Activated CD8-positive, alpha-beta T cell treated with anti-CD3 and anti-CD28 coated beads, Interleukin-2, amount 10 ng/mL, durations not matched to agents 7 days and 5 days (primary cell): ENCODE measurements around the gene ZFP3. TPM values are rescaled to one million over a fixed set of nuclear protein-coding genes. Genes with fewer than 3 reads are reported as not detected.
"Not testable (repeated sequence)": the region's sequence is repeated elsewhere in the genome, so short reads cannot be mapped to it uniquely, and the experiment has no call there.

Source experiments
- ATAC-seq: fragments of 150-1000 bp; cut with Tn5 transposase; one replicate; pipeline ENCODE4 v1.10.0; 2021; ENCODE audit warnings: moderate library complexity
- CTCF ChIA-PET: fragments of 350-600 bp; sonication (Branson Sonifier 250); formaldehyde crosslinking; loops from one replicate; lab custom pipeline; 2021; ENCODE audit warnings: antibody characterized with exemption; lab: Charles Lee
- POLR2A ChIA-PET: fragments of 350-600 bp; sonication (Branson Sonifier 250); formaldehyde crosslinking; loops from one replicate; lab custom pipeline; 2021; ENCODE audit warnings: antibody characterized with exemption; lab: Charles Lee
- DNase-seq: peaks from one replicate; pipeline ENCODE4 v3.0.0-alpha.2; 2020
- H3K27ac Mint-ChIP-seq: one replicate; pipeline ENCODE4 v1.8.0; 2021; ENCODE audit warnings: mild to moderate bottlenecking, mixed read lengths
- H3K27me3 Mint-ChIP-seq: one replicate; pipeline ENCODE4 v1.8.0; 2021; ENCODE audit warnings: low read depth, mixed read lengths
- H3K36me3 Mint-ChIP-seq: one replicate; pipeline ENCODE4 v1.8.0; 2021; ENCODE audit warnings: low read depth, mixed read lengths
- H3K4me1 Mint-ChIP-seq: one replicate; pipeline ENCODE4 v1.8.0; 2021; ENCODE audit warnings: low read depth, mixed read lengths
- H3K4me3 Mint-ChIP-seq: one replicate; pipeline ENCODE4 v1.8.0; 2021; ENCODE audit warnings: mild to moderate bottlenecking, mixed read lengths
- H3K9me3 Mint-ChIP-seq: one replicate; pipeline ENCODE4 v1.8.0; 2022; ENCODE audit warnings: mixed read lengths; ENCODE audit not compliant: insufficient read depth
- total RNA-seq, 2 experiments: library from RNA; stranded (reverse); gene quantifications; one replicate each; pipeline ENCODE4 v1.2.3, GENCODE V29; 2021

Gene ZFP3
- total RNA-seq, 2 experiments from 2014 or later, result 3.3 to 3.5 TPM

DNA sequence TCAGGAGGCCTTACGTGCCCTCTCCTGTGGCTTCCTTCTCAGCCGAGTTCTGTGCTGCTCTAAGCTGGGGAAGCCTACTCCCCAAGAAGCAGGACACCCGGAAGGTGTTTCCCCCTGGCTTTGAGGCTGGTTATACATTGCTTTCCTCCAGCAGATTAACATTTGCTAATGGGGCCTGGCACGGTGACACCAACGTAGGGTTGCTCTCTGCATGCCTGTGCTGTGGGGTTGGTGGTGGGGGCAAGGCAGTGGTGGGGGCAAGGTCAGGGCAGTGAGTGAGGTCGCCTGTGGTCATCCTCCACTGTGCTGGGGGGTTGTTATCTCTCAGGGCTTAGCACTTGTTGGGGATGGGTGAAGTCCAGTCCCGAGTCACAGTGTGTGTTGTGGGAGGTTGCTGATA is 41.8 kb downstream of the ZFP3 start:
- ChIA-PET CTCF (no interaction called here), POLR2A (interaction anchor here (0.6 kb wide), 1 partner anchor 46 kb away, joined by 3 read pairs; no protein-coding TSS in a partner anchor)
- Mint-ChIP-seq H3K4me3 (no peak overlapping the region), H3K9me3 (peaks cover 5% of the 10 kb centered on the region), H3K27ac (no peak overlapping the region), H3K36me3 (peaks cover 3% of the 10 kb centered on the region), H3K4me1 (peaks cover 3% of the 10 kb centered on the region), H3K27me3 (peaks cover 59% of the 10 kb centered on the region)
- no peak for DNase-seq
- no peak for ATAC-seq

- H3K4me1 Mint-ChIP-seq, H3K36me3 Mint-ChIP-seq, ATAC-seq, H3K27ac Mint-ChIP-seq, H3K4me3 Mint-ChIP-seq, DNase-seq, CTCF ChIA-PET, H3K9me3 Mint-ChIP-seq: not testable (repeated sequence)
- peaks cover 55% of the 10 kb centered on the region for H3K27me3 Mint-ChIP-seq
- POLR2A ChIA-PET, result interaction anchor here (0.6 kb wide), 1 partner anchor 45 kb away, joined by 3 read pairs; no protein-coding TSS in a partner anchor
These were observed 42.3 kb downstream of the ZFP3 start for GRCh38 chr17:5120436-5121185.

DNA sequence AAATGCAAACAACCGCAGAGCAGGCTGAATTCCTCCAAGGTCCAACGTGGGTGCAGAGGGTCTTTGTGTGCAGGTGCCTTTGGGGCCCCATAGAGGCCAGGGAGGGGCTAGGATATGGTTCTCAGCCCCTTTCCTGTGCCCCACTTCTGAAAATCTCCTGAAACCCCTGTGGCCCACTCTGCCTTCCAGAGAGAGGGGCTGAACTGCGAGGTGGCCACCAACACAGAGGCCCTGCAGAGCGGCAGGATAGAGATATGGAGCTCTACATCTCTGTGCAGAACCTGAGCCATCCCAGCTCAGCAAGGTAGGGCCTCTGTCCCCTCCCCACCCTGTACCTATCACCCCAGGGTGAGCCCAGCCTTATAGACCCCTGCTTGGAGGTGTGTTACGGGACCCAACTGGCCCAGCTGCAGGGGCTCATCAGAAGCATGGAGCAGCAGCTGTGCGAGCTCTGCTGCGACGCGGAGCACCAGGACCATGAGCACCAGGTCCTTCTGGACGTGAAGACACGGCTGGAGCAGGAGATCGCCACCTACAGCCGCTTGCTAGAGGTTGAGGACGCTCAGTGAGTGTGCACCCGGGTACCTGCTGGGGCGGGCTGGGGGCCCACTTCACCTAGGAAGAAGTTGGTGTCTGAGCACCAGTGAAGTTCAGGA is 43.0 kb downstream of the ZFP3 start:
- DNase-seq (no peak), ATAC-seq (no peak)
- ChIA-PET CTCF (no interaction called here), POLR2A (no interaction called here)
- peaks cover 5% of the 10 kb centered on the region for H3K9me3 Mint-ChIP-seq
- no peak overlapping the region for H3K4me3 Mint-ChIP-seq
- H3K36me3 Mint-ChIP-seq, result no peaks in the 10 kb centered on the region
- H3K27ac Mint-ChIP-seq, result no peak overlapping the region
- H3K27me3 Mint-ChIP-seq, result peaks cover 54% of the 10 kb centered on the region
- peaks cover 3% of the 10 kb centered on the region for H3K4me1 Mint-ChIP-seq

- H3K4me1 Mint-ChIP-seq, CTCF ChIA-PET, ATAC-seq, POLR2A ChIA-PET, H3K4me3 Mint-ChIP-seq, H3K36me3 Mint-ChIP-seq, DNase-seq, H3K9me3 Mint-ChIP-seq, H3K27ac Mint-ChIP-seq: not testable (repeated sequence)
- peaks cover 46% of the 10 kb centered on the region for H3K27me3 Mint-ChIP-seq
These were observed 43.8 kb downstream of the ZFP3 start for GRCh38 chr17:5122056-5122455.

- H3K27ac Mint-ChIP-seq, result no peak overlapping the region
- no peak for DNase-seq
- H3K9me3 Mint-ChIP-seq, result peaks cover 5% of the 10 kb centered on the region
- no peaks in the 10 kb centered on the region for H3K36me3 Mint-ChIP-seq
- peak; percentile 47 for ATAC-seq
- H3K27me3 Mint-ChIP-seq, result peaks cover 42% of the 10 kb centered on the region
- ChIA-PET CTCF (no interaction called here), POLR2A (no interaction called here)
- no peak overlapping the region for H3K4me3 Mint-ChIP-seq
- H3K4me1 Mint-ChIP-seq, result peaks cover 3% of the 10 kb centered on the region
These were observed 44.5 kb downstream of the ZFP3 start for GRCh38 chr17:5122586-5123342.

GRCh38 chr17:5123343-5124124 is 45.3 kb downstream of the ZFP3 start:
- Mint-ChIP-seq H3K27ac (no peak overlapping the region), H3K4me1 (peaks cover 3% of the 10 kb centered on the region), H3K36me3 (no peaks in the 10 kb centered on the region), H3K9me3 (no peaks in the 10 kb centered on the region), H3K27me3 (peaks cover 35% of the 10 kb centered on the region), H3K4me3 (no peak overlapping the region)
- CTCF ChIA-PET, result no interaction called here
- no peak for ATAC-seq
- POLR2A ChIA-PET, result no interaction called here
- no peak for DNase-seq

DNA sequence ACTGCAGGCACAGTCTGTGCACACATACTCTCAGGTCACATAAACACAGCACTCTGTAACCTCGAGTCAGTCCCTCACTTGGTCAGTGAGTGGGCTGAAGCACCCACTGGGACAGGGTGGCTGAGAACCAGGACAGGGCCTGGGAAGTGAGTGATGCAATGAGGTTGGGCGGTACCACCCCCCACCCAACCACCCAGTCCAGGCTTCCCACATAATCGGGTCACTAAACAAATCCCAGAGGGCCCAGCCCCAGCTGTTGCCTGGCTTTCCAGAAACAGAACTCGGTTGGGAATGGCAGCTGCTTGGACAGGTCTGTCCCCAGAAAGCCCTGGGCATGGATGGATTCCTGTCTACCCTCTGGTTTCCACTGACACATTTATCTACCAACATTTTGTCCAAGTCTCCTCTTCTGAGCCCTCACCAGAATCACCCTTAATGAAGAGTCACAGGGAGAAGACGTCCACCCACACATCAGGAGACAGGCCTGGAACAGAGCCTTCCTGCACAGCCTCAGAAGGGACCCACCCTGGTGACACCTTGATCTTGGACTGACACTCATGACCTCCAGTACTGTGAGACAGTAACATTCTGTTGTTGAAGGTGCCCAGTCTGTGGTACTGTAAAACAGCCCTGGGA is 46.0 kb downstream of the ZFP3 start:
- CTCF ChIA-PET, POLR2A ChIA-PET, H3K9me3 Mint-ChIP-seq, ATAC-seq, H3K4me3 Mint-ChIP-seq, H3K4me1 Mint-ChIP-seq, DNase-seq, H3K27ac Mint-ChIP-seq, H3K36me3 Mint-ChIP-seq: not testable (repeated sequence)
- peaks cover 30% of the 10 kb centered on the region for H3K27me3 Mint-ChIP-seq

DNA sequence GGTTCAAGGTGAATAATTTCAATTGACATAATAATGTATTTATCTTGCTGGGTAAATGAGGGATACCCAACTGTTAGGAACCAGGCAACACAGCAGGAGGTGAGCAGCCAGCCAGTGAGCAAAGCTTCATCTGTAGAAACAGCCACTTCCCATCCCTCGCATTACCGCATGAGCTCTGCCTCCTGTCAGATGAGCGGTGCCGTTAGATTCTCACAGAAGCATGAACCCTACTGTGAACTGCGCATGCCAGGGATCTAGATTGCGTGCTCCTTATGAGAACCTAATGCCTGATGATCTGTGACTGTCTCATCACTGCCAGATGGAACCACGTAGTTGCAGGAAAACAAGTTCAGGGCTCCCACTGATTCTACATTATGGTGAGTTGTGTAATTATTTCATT is 46.6 kb downstream of the ZFP3 start:
- peaks cover 30% of the 10 kb centered on the region for H3K27me3 Mint-ChIP-seq
- POLR2A ChIA-PET, CTCF ChIA-PET, H3K4me1 Mint-ChIP-seq, H3K9me3 Mint-ChIP-seq, H3K27ac Mint-ChIP-seq, DNase-seq, ATAC-seq, H3K4me3 Mint-ChIP-seq, H3K36me3 Mint-ChIP-seq: not testable (repeated sequence)

GRCh38 chr17:5126719-5127488 is 48.6 kb downstream of the ZFP3 start:
- H3K27me3 Mint-ChIP-seq, result peaks cover 18% of the 10 kb centered on the region
- H3K4me1 Mint-ChIP-seq, result no peaks in the 10 kb centered on the region
- H3K9me3 Mint-ChIP-seq, result no peaks in the 10 kb centered on the region
- no peaks in the 10 kb centered on the region for H3K36me3 Mint-ChIP-seq
- no peak overlapping the region for H3K27ac Mint-ChIP-seq
- CTCF ChIA-PET, result no interaction called here
- H3K4me3 Mint-ChIP-seq, result no peak overlapping the region
- POLR2A ChIA-PET, result no interaction called here
- ATAC-seq, result no peak
- no peak for DNase-seq

DNA sequence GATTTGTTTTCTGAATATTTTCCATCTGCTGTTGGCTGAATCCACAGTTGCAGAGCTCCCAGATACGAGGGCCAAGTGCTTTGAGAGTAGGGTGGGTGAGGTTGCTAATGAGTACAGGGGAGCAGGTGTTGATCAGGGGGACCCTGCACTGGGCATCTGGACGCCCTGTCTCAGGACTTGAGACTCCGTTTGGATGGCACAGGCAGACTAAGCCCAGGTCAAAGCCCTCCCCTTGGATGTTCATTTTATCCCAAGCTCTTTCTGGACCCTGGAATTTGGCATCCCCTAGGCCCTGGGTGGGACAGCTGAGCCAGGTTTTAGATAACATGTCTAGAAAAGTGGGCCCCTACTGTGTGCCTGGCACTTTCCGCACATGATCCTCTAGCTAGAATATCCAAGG is 49.6 kb downstream of the ZFP3 start:
- CTCF ChIA-PET, result interaction anchor here (1.1 kb wide), 1 partner anchor 27 kb away, joined by 3 read pairs; no protein-coding TSS in a partner anchor
- H3K27me3 Mint-ChIP-seq, result peaks cover 15% of the 10 kb centered on the region
- DNase-seq (no peak), ATAC-seq (no peak)
- H3K27ac Mint-ChIP-seq, result no peak overlapping the region
- H3K4me3 Mint-ChIP-seq, result no peak overlapping the region
- no peaks in the 10 kb centered on the region for H3K36me3 Mint-ChIP-seq
- no peaks in the 10 kb centered on the region for H3K9me3 Mint-ChIP-seq
- POLR2A ChIA-PET, result no interaction called here
- H3K4me1 Mint-ChIP-seq, result no peaks in the 10 kb centered on the region
